ENCODE measurements around the gene C16orf89.
"Not testable (repeated sequence)": the region's sequence is repeated elsewhere in the genome, so short reads cannot be mapped to it uniquely, and the experiment has no call there.

Gene C16orf89

DNA sequence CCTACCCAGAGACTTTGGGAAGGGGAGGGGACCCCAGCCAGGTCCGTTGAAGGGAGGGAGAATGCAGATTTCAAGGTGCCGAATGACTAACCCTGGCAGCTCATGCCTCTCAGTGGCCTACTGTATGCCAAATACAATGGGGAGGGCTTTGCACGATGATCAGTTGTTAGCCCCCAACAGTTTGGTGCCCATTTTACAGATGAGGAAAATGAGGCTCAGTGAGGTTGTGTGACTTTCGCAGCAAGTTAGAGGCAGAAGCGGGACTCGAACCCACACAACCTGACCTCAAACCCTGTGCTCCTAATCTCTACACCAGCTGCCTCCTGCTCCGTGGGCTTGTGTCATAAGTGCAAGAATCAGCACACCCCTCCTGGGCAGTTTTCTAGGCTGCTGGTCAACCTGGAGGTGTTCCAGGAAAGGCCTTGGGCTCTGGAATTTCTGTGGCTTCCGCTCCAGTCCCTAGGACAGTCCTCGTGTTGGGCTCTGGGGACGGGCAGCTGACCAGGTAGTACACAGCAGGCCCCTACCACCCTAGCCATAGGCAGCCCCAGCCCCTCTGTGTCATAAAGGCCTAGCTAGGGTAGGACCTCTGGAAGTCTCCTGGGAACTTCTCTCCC lies 20.1 kb downstream of the C16orf89 start:
- TF ChIP-seq POLR2A (IDR thresholded peaks at IDR 0.05; ENCODE audit: extremely low read depth, insufficient read length) (no peak), MYC (IDR thresholded peaks at IDR 0.05; ENCODE audit: low read depth, low read length) (no peak)
- TF ChIP-seq, protein P1, sequence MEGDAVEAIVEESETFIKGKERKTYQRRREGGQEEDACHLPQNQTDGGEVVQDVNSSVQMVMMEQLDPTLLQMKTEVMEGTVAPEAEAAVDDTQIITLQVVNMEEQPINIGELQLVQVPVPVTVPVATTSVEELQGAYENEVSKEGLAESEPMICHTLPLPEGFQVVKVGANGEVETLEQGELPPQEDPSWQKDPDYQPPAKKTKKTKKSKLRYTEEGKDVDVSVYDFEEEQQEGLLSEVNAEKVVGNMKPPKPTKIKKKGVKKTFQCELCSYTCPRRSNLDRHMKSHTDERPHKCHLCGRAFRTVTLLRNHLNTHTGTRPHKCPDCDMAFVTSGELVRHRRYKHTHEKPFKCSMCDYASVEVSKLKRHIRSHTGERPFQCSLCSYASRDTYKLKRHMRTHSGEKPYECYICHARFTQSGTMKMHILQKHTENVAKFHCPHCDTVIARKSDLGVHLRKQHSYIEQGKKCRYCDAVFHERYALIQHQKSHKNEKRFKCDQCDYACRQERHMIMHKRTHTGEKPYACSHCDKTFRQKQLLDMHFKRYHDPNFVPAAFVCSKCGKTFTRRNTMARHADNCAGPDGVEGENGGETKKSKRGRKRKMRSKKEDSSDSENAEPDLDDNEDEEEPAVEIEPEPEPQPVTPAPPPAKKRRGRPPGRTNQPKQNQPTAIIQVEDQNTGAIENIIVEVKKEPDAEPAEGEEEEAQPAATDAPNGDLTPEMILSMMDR (IDR thresholded peaks at IDR 0.05; ENCODE audit: low read depth, low read length) = no peak
- TF ChIP-seq, protein P2, sequence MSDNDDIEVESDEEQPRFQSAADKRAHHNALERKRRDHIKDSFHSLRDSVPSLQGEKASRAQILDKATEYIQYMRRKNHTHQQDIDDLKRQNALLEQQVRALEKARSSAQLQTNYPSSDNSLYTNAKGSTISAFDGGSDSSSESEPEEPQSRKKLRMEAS (IDR thresholded peaks at IDR 0.05; ENCODE audit: low read depth, low read length) = no peak
- DNase-seq (ENCODE audit: low read depth) = no peak
- H3K4me3 ChIP-seq (ENCODE audit: low read depth, low read length) = no peak overlapping the region

DNA sequence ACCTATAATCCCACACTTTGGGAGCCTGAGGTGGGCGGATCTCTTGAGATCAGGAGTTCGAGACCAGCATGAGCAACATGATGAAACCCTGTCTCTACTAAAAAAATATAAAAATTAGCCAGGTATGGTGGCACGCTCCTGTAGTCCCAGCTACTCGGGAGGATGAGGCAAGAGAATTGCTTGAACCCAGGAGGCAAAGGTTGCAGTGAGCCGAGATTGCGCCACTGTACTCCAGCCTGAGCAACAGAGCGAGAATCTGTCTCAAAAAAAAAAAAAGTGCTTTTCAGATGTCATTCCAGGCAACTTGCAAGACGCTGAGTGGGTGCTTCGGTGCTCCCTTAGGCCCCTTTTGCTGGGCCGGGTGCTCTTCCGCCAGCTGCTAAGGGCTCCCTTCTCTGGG lies 21.2 kb downstream of the C16orf89 start:
- not testable (repeated sequence) for DNase-seq (ENCODE audit: low read depth); H3K4me3 ChIP-seq (ENCODE audit: low read depth, low read length)

DNA sequence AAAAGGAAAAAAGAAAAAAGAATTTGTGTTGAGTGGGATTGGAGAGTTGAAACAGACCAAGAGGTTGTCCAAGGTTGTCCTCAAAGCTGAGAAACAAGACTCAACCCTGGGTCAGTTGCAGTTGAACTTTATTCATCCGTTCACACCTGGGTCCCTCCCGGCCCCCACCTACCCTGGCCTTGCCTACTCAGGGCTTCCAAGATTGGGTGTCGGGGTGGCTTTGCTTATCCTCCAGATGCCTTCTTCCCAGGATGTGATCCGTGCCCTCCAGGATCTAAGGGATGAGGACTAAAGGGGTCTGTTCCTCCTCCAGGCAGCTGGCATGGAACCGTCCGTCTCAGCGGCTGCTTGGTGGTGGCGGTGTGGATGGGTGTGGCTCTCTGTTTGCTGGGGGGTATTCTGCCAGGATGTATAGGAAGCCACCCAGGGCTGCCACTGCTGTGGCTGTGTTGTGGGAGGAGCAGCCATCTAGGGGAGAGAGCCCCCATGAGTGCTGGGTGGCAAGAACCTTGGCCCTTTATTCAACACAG lies 21.7 kb downstream of the C16orf89 start:
- no peak for DNase-seq (ENCODE audit: low read depth)
- H3K4me3 ChIP-seq (ENCODE audit: low read depth, low read length) = no peak overlapping the region

DNA sequence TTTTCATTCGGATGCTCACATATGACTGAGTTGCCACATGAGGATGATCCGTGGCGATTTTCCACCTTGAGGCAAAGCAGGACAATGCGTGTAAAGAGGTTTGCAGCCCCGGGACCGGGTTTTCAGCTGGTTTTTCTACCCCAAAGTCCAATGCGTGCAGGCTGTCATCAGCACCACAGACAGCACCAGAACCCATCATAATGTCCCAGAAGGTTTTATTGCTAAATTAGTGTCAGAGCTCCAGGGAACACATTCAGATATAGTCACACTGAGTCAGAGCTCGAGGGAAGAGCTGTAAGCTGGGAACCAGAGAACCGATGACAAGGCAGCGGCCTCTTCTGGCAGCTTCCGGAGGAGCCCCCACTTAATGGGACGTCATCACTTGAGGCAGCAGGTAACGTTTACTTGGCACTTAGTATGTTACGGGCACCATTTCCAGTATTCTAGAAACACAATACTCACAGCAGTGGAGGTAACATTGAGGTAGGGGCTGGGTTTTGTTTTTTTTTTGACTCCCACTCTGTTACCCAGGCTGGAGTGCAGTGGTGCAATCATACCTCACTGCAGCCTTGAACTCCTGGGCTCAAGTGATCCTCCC lies 23.1 kb downstream of the C16orf89 start:
- H3K4me3 ChIP-seq (ENCODE audit: low read depth, low read length) = no peak overlapping the region
- TF ChIP-seq MYC (IDR thresholded peaks at IDR 0.05; ENCODE audit: low read depth, low read length) = no peak
- TF ChIP-seq, protein P1 (IDR thresholded peaks at IDR 0.05; ENCODE audit: low read depth, low read length) = peak; percentile 28
- TF ChIP-seq POLR2A (IDR thresholded peaks at IDR 0.05; ENCODE audit: extremely low read depth, insufficient read length) = no peak
- TF ChIP-seq, protein P2 (IDR thresholded peaks at IDR 0.05; ENCODE audit: low read depth, low read length) = no peak
- DNase-seq (ENCODE audit: low read depth) = peak; percentile 51

More for the DNA sequence above, 21.7 kb downstream of the C16orf89 start:
- TF ChIP-seq MYC (IDR thresholded peaks at IDR 0.05; ENCODE audit: low read depth, low read length) (no peak), POLR2A (IDR thresholded peaks at IDR 0.05; ENCODE audit: extremely low read depth, insufficient read length) (no peak)
- TF ChIP-seq, protein P2 (IDR thresholded peaks at IDR 0.05; ENCODE audit: low read depth, low read length) = no peak
- TF ChIP-seq, protein P1 (IDR thresholded peaks at IDR 0.05; ENCODE audit: low read depth, low read length) = no peak

DNA sequence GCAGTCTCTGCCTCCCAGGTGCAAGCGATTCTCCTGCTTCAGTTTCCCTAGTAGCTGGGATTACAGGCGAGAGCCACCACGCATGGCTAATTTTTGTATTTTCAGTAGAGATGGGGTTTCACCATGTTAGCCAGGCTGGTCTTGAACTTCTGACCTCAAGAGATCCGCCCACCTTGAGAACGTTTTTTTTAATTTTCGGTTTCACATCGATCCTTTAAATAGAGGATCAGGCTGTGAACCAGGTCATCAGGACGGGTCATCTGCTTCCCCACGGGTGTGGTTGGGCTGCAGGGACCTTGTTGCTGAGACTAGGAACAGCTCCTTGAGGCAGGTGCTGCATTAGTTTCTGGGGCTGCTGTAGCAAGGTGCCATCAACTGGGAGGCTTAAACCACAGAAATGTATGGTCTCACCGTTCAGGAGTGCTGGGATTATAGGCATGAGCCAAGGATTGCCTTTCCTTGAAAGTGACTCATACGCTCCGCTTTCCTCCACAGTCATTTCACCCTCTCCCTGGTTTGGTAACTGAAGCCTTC lies 24.1 kb downstream of the C16orf89 start:
- TF ChIP-seq, protein P2 (IDR thresholded peaks at IDR 0.05; ENCODE audit: low read depth, low read length) = no peak
- TF ChIP-seq MYC (IDR thresholded peaks at IDR 0.05; ENCODE audit: low read depth, low read length) = no peak
- TF ChIP-seq, protein P1 (IDR thresholded peaks at IDR 0.05; ENCODE audit: low read depth, low read length) = no peak
- no peak for TF ChIP-seq POLR2A (IDR thresholded peaks at IDR 0.05; ENCODE audit: extremely low read depth, insufficient read length)
- no peak overlapping the region for H3K4me3 ChIP-seq (ENCODE audit: low read depth, low read length)
- no peak for DNase-seq (ENCODE audit: low read depth)

DNA sequence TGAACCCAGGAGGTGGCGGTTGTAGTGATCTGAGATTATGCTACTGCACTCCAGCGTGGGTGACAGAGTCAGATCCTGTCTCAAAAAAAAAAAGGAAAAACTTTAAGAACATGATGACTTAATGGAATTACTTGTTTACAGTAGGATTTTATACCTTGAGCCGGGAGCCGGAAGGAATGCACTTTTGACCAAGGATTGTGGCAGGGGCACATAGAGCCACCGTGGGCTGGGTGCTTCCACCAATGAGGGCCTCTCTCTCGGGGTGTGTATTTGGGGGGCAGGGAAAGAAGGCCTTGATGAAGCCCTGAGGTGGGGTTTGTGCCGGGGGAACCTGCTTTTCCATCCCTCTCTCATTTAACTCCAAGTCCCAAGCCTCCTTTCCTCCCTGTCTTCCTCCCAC lies 25.3 kb downstream of the C16orf89 start:
- no peak overlapping the region for H3K4me3 ChIP-seq (ENCODE audit: low read depth, low read length)
- TF ChIP-seq POLR2A (IDR thresholded peaks at IDR 0.05; ENCODE audit: extremely low read depth, insufficient read length) = no peak
- TF ChIP-seq, protein P2 (IDR thresholded peaks at IDR 0.05; ENCODE audit: low read depth, low read length) = no peak
- no peak for TF ChIP-seq MYC (IDR thresholded peaks at IDR 0.05; ENCODE audit: low read depth, low read length)
- TF ChIP-seq, protein P1 (IDR thresholded peaks at IDR 0.05; ENCODE audit: low read depth, low read length) = no peak
- no peak for DNase-seq (ENCODE audit: low read depth)

Measured in NB4 (cell line).